ENCODE results near the gene F3. TPM values are rescaled to one million over a fixed set of nuclear protein-coding genes. Genes with fewer than 3 reads are reported as not detected.

Gene F3
- total and polyA plus RNA-seq, 9 of the 15 experiments (the other 6 are each of a cell fraction or from before 2014, with no cell fraction given) = 0.24 to 0.28 TPM; not detected in 7

DNA sequence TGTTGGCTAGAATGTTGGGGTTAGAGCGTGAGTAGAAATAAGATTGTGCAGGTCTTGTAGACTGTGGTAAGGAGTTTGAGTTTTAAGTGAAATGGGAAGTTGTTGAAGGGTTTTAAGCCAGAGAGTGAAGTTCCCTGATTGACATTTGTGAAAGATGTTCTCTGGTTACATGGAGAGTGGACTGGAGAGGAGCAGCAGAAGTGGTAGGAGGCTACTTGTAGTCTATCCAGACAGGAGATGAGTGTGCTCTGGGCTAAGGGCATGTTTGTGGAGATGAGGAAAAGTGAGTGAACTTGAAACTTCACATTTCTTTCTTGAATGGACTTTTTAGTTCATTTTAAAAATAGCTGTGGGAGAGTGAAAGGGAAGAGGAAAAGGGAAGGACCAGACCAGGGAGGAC, 37.0 kb downstream of the F3 start (continued):
- TF ChIP-seq, protein P1, sequence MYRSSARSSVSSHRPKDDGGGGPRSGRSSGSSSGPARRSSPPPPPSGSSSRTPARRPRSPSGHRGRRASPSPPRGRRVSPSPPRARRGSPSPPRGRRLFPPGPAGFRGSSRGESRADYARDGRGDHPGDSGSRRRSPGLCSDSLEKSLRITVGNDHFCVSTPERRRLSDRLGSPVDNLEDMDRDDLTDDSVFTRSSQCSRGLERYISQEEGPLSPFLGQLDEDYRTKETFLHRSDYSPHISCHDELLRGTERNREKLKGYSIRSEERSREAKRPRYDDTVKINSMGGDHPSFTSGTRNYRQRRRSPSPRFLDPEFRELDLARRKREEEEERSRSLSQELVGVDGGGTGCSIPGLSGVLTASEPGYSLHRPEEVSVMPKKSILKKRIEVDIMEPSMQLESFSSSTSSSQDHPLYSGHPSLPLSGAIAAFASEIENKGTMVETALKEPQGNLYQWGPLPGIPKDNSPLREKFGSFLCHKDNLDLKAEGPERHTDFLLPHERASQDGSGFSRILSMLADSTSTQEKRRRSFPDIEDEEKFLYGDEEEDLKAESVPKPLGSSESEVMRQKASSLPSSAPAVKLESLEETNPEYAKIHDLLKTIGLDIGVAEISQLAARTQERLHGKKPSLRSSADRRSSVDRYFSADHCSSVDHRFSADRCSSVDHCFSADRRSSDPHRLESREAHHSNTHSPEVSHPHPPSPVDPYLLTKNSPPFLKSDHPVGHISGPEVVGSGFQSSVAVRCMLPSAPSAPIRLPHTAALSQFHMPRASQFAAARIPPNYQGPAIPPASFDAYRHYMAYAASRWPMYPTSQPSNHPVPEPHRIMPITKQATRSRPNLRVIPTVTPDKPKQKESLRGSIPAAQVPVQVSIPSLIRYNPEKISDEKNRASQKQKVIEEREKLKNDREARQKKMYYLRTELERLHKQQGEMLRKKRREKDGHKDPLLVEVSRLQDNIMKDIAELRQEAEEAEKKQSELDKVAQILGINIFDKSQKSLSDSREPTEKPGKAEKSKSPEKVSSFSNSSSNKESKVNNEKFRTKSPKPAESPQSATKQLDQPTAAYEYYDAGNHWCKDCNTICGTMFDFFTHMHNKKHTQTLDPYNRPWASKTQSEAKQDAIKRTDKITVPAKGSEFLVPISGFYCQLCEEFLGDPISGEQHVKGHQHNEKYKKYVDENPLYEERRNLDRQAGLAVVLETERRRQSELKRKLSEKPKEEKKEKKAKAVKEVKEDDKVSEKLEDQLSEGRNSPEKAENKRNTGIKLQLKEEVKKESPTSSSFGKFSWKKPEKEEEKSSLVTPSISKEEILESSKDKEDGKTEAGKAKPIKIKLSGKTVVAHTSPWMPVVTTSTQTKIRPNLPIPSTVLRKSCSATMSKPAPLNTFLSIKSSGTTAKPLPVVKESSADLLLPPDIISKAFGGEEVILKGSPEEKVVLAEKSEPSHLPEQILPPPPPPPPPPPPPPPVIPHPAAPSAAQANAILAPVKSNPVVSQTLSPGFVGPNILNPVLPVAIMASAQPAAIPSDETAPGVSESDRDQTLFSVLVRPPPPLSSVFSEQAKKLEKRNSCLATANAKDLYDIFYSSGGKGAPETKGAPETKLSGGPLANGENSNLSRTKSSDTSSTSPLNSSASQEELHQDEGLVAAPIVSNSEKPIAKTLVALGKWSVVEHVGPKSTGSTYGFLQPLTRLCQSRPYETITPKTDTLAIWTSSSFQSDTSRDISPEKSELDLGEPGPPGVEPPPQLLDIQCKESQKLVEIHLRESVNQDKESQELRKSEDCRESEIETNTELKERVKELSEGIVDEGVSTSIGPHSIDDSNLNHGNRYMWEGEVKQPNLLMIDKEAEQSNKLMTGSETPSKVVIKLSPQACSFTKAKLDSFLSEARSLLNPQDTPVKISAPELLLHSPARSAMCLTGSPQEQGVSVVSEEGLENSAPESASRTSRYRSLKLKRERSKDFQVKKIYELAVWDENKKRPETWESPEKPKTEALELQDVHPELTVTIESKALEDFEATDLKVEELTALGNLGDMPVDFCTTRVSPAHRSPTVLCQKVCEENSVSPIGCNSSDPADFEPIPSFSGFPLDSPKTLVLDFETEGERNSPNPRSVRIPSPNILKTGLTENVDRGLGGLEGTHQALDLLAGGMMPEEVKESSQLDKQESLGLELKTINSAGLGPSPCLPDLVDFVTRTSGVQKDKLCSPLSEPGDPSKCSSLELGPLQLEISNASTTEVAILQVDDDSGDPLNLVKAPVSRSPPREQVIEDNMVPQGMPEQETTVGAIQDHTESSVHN (IDR thresholded peaks at IDR 0.05; ENCODE audit: borderline replicate concordance in 1 of 2, low read depth in 1 of 2) = no peak
- TF ChIP-seq MTA3 (IDR thresholded peaks at IDR 0.05; ENCODE audit: borderline replicate concordance) = no peak
- TF ChIP-seq SUPT5H (IDR thresholded peaks at IDR 0.05) = no peak
- no peak for TF ChIP-seq HDAC8 (tag; IDR thresholded peaks at IDR 0.05)
- no peak for TF ChIP-seq OTX1 (CRISPR knock-in tag; IDR thresholded peaks at IDR 0.05)

Measured in K562 (cell line).